Myometrial cell (primary cell): ENCODE data around the gene GLE1. TPM values are rescaled to one million over a fixed set of nuclear protein-coding genes. Genes with fewer than 3 reads are reported as not detected.

Experiments
- total RNA-seq: library from RNA; depleted of rRNA; stranded (reverse); fragments of >200 nt; gene quantifications from 2 replicates; pipeline ENCODE4 v1.2.3, GENCODE V29; 2015

The GLE1 gene
- 30.0 and 35.1 TPM in 2 replicates for total RNA-seq

GRCh38 chr9:128504485-128505413 is at the start of gene GLE1:
GLE1 (plus strand) TSS chr9:128504719; CDS start chr9:128504806, 87 bp downstream.

GRCh38 chr9:128455849-128456612 is 48.5 kb upstream of the GLE1 start, which contains the start of gene ODF2:
ODF2 (plus strand) TSS chr9:128456006; CDS start chr9:128456092, 86 bp downstream.

GRCh38 chr9:128552153-128552743 is 47.7 kb downstream of the GLE1 start, which contains the start of gene SPTAN1:
SPTAN1 (plus strand) TSS chr9:128552587; CDS start chr9:128566741, 14,154 bp downstream.

Other genes starting within 250 kb of the GLE1 start
- 101 and 105 TPM in 2 replicates for gene GOLGA2, start 228.7 kb upstream of the GLE1 start, total RNA-seq
- gene SWI5, start 228.4 kb upstream of the GLE1 start, total RNA-seq = 57.1 and 57.4 TPM in 2 replicates
- 14.0 and 23.9 TPM in 2 replicates for gene TRUB2, start 182.3 kb upstream of the GLE1 start, total RNA-seq
- gene COQ4, start 181.9 kb upstream of the GLE1 start, total RNA-seq = 51.6 and 57.2 TPM in 2 replicates
- gene SLC27A4, start 164.2 kb upstream of the GLE1 start, total RNA-seq = 16.1 and 19.9 TPM in 2 replicates
- 40.6 and 45.3 TPM in 2 replicates for gene URM1, start 133.3 kb upstream of the GLE1 start, total RNA-seq
- 177 and 187 TPM in 2 replicates for gene CERCAM, start 83.9 kb upstream of the GLE1 start, total RNA-seq
- 49.6 and 57.4 TPM in 2 replicates for gene ODF2, start 48.7 kb upstream of the GLE1 start, total RNA-seq
- gene SPTAN1, start 47.9 kb downstream of the GLE1 start, total RNA-seq = 195 and 254 TPM in 2 replicates
- gene DYNC2I2, start 152.1 kb downstream of the GLE1 start, total RNA-seq = 112 and 139 TPM in 2 replicates
- 258 and 367 TPM in 2 replicates for gene SET, start 184.5 kb downstream of the GLE1 start, total RNA-seq
- gene PKN3, start 197.8 kb downstream of the GLE1 start, total RNA-seq = 3.7 and 4.6 TPM in 2 replicates
- gene ZDHHC12, start 219.4 kb downstream of the GLE1 start, total RNA-seq = 89.1 and 122 TPM in 2 replicates